HT1080 (cell line): ENCODE results near the gene IL18. TPM values are rescaled to one million over a fixed set of nuclear protein-coding genes. Genes with fewer than 3 reads are reported as not detected.
A peak's percentile ranks its signal among the peaks of the same experiment; 100 is the strongest.
"Not testable (repeated sequence)": the region's sequence is repeated elsewhere in the genome, so short reads cannot be mapped to it uniquely, and the experiment has no call there.

Experiments used
- DNase-seq: peaks from one replicate; pipeline ENCODE4 v3.0.0-alpha.2; 2015; ENCODE audit warnings: low read depth
- small RNA-seq: library from RNA; depleted of rRNA; stranded (forward); fragments of <200 nt; gene quantifications from one replicate; pipeline ENCODE3, GENCODE V24; 2014
- total RNA-seq: library from RNA; depleted of rRNA; stranded (reverse); fragments of >200 nt; shearing (Covaris generic); gene quantifications from 2 replicates; pipeline ENCODE4 v1.2.3, GENCODE V29; 2014; rRNA removed

IL18 gene
- total RNA-seq, 1 experiment from 2014 or later = 0.32 TPM

DNA sequence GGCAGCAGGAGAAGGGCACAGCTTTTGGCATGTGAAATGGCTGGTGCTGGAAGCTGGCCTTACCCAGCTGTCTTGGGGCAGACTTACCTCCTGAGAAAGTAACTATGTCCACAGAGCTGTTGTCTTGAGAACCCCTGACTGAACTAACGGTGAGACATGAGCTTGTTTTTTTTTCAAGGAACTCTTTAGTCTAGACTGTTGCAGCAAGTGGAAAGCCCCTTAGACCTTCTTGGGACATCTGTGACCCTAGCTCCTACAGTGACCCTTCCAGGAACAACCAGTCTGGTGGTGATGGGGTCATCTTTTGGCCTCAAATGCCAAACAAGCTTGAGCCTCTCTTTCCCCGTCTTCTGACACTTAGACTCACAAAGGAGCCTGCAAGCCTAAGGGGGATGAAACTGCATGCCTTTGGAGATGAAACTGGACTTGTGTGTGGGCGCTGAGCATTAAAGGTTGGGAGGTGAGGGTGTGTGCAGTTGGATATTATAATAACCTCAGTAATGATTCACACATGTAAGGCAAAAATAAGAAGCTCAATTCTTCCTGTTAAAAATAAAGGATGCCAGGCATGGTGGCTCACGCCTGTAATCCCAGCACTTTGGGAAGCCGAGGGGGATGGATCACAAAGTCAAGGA is 41.8 kb downstream of the IL18 start:
- DNase-seq = no peak

DNA sequence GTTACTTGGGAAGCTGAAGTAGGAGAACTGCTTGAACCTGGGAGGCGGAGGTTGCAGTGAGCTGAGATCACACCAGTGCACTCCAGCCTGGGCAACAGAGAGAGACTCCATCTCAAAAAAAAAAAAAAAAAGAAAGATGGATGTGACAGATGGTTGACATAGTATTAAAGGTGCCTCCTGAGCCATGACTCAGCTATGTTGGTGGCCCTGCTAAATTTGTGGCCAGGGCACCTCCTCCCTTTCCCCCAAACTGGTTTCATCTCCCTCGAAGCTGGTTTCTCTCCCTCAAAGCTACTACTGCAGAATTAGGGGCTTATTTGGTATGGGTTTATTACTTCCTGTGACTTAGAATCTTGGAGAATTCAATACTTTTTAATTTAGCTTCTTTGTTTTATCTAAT is 45.7 kb downstream of the IL18 start:
- no peak for DNase-seq

DNA sequence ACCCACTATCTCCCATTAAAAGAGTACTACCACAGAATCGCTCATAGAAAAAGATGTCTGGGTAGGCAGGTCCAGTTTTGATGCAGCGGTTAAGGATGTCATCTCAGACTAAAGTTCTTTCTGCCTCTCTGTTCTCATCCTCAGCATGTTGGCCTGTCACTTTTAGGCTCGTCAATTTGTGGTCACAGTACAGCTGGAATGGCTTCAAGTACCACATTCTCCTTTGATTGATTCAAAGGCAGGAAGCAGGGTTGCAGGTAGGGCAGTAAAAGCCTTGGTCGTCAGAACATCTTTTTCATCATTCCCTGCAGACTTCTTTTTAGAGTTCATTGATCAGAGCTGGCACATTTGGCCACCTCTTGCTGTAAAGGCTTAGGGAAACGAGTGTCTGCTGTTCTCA is 48.5 kb downstream of the IL18 start:
- no peak for DNase-seq

DNA sequence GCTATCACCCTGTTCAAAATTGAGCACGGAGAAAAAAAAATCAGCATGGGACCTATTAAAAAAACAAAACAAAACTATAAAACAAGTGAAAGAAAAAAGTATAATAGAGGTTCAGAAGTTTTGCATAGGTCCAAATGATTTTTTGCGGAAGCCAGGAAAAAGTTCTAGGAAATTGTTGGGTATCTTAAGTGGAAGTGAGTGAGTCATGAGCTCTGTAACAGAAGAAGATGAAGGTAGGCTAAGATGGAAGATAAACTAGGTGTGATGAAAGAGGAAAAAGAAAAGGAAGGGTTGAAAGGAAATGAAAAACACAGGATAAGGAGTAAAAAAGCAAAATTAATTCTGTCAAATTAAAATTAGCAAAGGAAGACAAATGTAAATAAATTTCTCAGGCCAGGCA is 49.4 kb downstream of the IL18 start:
- no peak for DNase-seq

DNA sequence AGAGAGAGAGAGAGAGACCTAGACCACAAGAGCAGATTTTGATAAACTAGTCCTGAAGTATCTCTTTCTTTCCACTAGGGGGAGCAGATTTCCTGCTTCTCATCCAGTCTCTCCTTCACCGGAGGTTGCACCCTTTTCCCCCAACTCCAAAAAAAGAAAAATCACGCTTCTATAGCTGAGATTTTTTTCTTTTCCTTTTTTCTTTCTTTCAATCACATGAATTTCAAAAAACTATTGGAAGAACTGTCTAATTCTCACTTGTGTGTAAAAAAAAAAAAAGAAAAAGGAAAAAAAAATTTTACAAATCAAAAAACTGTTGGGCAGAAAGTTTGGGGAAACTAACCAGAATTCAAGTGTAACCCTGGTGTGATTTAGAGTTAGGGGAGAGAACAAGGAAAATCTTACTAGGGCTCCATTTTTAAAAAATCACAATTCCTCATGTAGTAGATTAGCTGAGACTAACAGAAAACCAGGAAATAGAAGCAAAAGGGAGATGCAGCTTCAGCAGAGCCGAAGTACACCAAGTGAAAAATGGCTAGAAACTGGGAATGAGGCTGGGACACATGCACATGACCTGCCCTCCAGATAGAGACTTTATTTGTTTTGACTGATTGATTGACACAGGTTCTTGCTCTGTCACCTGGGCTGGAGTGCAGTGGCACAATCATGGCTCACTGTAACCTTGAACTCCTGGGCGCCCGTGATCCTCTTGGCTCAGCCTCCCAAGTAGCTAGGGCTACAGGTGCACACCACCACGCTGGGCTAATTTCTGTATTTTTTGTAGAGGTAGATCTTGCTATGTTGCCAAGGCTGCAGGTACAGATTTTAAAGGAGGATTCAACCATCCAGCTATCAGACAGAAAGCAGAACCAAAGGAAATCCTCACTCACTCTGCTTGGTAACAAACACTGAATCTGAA is 50.1 kb downstream of the IL18 start:
- DNase-seq = peak; percentile 73

DNA sequence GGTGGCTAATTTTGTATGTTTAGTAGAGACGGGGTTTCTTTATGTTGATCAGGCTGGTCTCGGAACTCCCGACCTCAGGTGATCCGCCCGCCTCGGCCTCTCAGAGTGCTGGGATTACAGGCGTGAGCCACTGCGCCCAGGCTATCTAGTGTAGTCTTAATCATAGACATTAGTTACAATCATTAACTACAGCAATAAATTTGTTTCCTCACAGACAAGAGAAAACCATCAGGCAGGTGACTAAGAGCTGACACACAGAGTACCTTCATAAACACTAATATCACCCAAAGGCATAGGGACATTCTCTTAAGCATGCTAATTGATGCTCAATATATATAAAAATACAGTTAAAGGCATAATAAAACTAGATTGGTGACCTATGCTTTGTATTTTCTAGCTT is 57.8 kb downstream of the IL18 start:
- no peak for DNase-seq

DNA sequence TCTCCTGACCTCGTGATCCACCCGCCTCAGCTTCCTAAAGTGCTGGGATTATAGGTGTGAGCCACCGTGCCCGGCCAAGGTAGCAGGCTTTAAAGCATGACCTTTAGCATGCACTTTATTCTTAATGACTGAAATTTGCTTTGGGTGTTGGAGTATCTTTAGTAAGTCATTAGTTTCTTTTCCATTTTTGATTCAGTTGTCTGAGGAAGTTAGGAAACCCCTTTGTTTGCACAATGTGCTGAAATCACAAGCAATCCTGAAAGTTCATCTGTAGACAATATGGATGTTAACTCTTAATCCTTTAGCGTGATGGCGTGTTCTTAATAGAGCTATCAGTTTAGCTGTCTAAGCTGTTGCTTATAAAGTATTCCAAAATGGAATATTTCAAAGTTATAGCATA is 60.4 kb downstream of the IL18 start:
- DNase-seq = no peak

DNA sequence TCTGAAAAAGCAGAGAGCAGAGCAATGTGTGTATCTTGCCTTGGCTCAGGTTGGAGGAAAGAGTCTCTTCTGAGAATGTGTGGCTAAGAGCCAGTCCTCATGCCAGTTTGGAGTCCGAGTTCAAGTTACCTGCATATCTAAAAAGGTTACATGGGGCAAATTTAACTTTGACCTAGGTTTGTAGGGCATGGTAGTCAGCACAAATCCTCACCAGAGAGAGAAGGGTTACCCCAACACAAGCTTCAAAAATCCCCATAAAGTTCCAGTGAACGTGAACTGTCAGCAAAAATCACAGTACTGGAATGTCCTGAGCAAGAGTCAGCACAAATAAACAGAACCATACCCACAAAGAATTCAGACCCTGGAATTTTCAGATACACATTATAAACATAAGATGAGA is 63.4 kb downstream of the IL18 start:
- no peak for DNase-seq

DNA sequence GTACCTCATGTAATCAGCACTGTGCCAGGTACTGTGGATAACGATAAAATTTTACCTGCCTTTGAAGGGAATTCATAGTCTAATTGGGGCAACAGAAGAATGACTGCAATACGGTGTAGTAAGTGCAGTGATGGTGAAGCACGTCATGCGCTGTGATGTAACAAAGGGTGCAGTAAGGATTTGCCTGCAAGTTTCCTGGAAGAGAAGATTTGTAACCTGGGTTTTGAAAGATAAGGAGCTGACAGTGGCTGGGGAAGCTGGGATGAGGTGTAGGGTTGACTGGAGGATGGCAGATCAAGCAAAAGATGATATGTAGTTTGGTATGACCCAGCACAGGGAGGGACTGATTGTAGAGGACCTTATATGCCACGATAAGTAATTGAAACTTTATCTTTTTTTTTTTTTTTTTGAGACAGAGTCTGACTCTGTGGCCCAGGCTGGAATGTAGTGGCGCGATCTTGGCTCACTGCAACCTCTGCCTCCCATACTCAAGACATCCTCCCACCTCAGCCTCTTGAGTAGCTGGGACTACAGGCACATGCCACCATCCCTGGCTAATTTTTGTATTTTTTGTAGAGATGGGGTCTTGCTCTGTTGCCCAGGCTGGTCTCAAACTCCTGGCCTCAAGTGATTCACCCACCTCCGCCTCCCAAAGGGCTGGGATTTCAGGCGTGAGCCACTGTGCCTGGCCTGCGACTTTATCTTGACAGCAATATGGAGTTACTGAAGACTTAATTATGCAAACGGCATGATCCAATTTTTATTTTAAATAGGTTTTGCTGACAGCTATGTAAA is 66.0 kb downstream of the IL18 start:
- no peak for DNase-seq

DNA sequence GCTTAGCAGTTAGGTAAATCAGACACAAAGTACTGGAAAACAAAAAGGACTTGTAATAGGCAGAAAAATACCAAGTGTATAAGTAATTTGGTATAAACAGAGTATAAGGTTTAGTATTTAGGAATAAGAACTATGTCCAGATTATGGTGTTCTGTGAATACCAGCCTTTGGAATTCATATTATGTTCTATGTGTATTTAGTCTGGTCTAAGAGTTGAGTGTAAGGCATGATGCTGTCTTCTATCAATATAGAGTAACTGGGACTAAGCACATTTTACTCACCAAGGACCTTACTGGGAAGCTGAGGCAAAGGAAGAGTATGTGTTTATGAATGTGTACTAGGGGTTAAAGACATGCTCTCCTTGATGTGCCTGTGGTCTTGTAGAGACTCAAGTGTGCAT is 67.7 kb downstream of the IL18 start:
- no peak for DNase-seq

DNA sequence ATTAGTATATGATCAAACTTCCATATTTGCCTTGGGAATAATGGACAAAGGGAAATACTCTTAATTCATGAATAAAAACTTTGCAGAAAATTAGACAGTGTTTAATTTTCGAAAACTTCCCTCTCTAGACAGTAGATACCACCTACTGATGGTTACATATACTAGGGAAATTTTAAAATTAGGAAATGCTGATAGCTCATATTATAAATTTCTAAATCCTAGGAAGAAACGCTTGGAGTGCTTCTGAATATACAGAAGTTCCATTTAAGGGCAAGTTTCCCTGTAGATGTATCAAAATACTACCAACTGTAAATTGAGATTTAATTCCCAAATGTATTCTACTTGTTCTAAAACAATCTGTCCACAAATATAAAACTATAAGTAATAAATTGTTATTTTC is 68.6 kb downstream of the IL18 start:
- DNase-seq = not testable (repeated sequence)

Small RNA genes lying within 50 kb of the gene (small RNA-seq; reads per million reads assigned to genes)
- not detected for gene MRPS36P4

Other genes with a start within 250 kb of the IL18 start
- gene C11orf52, start 245.2 kb downstream of the IL18 start, total RNA-seq = not detected in 2 replicates
- gene DIXDC1, start 226.8 kb downstream of the IL18 start, total RNA-seq = 2.8 and 5.1 TPM in 2 replicates
- 65.8 and 67.9 TPM in 2 replicates for gene DLAT, start 138.7 kb downstream of the IL18 start, total RNA-seq
- 1.3 TPM in 2 replicates for gene PIH1D2, start 90.1 kb downstream of the IL18 start, total RNA-seq
- 22.1 and 27.2 TPM in 2 replicates for gene NKAPD1, start 89.8 kb downstream of the IL18 start, total RNA-seq
- gene TIMM8B, start 77.3 kb downstream of the IL18 start, total RNA-seq = 106 and 119 TPM in 2 replicates
- gene SDHD, start 77.2 kb downstream of the IL18 start, total RNA-seq = 247 and 308 TPM in 2 replicates
- 0.94 TPM in 1 of 2 replicates, not detected in the other for gene TEX12, start 3.3 kb upstream of the IL18 start, total RNA-seq
- 0.17 and 0.19 TPM in 2 replicates for gene BCO2, start 11.4 kb upstream of the IL18 start, total RNA-seq
- 54.8 and 64.6 TPM in 2 replicates for gene PTS, start 62.3 kb upstream of the IL18 start, total RNA-seq
- not detected in 2 replicates for gene PLET1, start 96.8 kb upstream of the IL18 start, total RNA-seq